HL-60 (cell line): ENCODE data around the gene MEF2C.

Source experiments
- DNase-seq, 2 experiments: peaks; one replicate each; pipeline ENCODE4 v3.0.0-alpha.2; 2010 to 2020; ENCODE audit warnings: low read depth in 1 of 2, low spot score in 1 of 2
- H3K27ac ChIP-seq: fragments of 250-450 bp; sonication (Bioruptor Pico); replicated peaks from 2 replicates; pipeline ENCODE4 v1.5.1; 2020; ENCODE audit warnings: mild to moderate bottlenecking, moderate library complexity
- H3K27me3 ChIP-seq: fragments of 250-450 bp; sonication (Bioruptor Pico); 2 replicates; pipeline ENCODE4 v1.5.1; 2021; ENCODE audit warnings: mild to moderate bottlenecking, moderate library complexity; ENCODE audit not compliant: insufficient read depth, poor library complexity, severe bottlenecking
- H3K4me3 ChIP-seq: replicated peaks from 2 replicates; pipeline ENCODE4 v1.5.1; 2011; ENCODE audit warnings: mild to moderate bottlenecking, control low read depth, low read length; ENCODE audit not compliant: insufficient read depth
- GABPA ChIP-seq: IDR thresholded peaks from 2 replicates; pipeline ENCODE4 v1.6.1; 2012; ENCODE audit warnings: low read depth
- POLR2AphosphoS5 ChIP-seq: IDR thresholded peaks from 2 replicates; pipeline ENCODE4 v1.6.1; 2012; ENCODE audit warnings: low read depth
- SPI1 ChIP-seq: IDR thresholded peaks from 2 replicates; pipeline ENCODE4 v1.6.1; 2012; ENCODE audit warnings: low read depth, mild to moderate bottlenecking, borderline replicate concordance
- TF ChIP-seq, protein P1 (sequence below): IDR thresholded peaks from 2 replicates; pipeline ENCODE4 v1.6.1; 2012; ENCODE audit warnings: low read depth; ENCODE audit not compliant: insufficient replicate concordance
- TF ChIP-seq, protein P2 (sequence below): IDR thresholded peaks from one replicate; pipeline ENCODE4 v1.5.1; 2011; ENCODE audit warnings: low read length, control low read depth, inconsistent platforms; ENCODE audit not compliant: insufficient read depth

Gene MEF2C

DNA sequence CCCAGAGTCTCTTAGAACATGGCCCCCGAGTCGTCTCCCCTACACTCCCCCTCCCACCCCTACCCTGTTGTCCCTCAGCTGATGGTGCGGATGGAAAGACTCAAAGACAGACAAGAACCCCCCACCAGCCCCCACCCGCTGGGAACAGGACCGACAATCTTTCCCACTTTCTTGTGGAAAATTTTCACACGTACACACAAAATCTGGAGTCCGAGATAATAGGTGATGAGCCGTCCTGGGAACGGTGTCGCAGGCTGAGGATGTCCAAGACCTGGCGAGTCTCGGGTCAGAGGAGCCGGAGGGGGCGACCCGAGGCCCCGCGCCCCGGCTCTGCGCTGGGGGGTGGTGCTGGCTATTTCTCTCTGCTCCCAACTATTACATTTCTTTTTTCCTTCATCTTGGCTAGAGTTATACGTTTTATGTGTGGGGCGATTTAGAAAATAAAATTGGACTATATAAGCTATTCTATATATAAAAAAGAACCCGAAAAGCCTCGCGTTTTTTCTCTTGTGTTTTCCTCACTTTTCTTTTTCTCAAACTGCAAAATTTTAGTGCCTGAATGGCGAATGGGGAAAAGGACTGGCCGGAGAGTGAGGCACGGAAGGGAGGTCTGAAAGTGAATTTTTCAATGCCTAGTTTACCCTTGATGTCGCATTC lies 188.8 kb downstream of the MEF2C start:
- TF ChIP-seq SPI1 (no peak), GABPA (no peak), POLR2AphosphoS5 (no peak)
- TF ChIP-seq, protein P1, sequence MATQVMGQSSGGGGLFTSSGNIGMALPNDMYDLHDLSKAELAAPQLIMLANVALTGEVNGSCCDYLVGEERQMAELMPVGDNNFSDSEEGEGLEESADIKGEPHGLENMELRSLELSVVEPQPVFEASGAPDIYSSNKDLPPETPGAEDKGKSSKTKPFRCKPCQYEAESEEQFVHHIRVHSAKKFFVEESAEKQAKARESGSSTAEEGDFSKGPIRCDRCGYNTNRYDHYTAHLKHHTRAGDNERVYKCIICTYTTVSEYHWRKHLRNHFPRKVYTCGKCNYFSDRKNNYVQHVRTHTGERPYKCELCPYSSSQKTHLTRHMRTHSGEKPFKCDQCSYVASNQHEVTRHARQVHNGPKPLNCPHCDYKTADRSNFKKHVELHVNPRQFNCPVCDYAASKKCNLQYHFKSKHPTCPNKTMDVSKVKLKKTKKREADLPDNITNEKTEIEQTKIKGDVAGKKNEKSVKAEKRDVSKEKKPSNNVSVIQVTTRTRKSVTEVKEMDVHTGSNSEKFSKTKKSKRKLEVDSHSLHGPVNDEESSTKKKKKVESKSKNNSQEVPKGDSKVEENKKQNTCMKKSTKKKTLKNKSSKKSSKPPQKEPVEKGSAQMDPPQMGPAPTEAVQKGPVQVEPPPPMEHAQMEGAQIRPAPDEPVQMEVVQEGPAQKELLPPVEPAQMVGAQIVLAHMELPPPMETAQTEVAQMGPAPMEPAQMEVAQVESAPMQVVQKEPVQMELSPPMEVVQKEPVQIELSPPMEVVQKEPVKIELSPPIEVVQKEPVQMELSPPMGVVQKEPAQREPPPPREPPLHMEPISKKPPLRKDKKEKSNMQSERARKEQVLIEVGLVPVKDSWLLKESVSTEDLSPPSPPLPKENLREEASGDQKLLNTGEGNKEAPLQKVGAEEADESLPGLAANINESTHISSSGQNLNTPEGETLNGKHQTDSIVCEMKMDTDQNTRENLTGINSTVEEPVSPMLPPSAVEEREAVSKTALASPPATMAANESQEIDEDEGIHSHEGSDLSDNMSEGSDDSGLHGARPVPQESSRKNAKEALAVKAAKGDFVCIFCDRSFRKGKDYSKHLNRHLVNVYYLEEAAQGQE: no peak
- TF ChIP-seq, protein P2, sequence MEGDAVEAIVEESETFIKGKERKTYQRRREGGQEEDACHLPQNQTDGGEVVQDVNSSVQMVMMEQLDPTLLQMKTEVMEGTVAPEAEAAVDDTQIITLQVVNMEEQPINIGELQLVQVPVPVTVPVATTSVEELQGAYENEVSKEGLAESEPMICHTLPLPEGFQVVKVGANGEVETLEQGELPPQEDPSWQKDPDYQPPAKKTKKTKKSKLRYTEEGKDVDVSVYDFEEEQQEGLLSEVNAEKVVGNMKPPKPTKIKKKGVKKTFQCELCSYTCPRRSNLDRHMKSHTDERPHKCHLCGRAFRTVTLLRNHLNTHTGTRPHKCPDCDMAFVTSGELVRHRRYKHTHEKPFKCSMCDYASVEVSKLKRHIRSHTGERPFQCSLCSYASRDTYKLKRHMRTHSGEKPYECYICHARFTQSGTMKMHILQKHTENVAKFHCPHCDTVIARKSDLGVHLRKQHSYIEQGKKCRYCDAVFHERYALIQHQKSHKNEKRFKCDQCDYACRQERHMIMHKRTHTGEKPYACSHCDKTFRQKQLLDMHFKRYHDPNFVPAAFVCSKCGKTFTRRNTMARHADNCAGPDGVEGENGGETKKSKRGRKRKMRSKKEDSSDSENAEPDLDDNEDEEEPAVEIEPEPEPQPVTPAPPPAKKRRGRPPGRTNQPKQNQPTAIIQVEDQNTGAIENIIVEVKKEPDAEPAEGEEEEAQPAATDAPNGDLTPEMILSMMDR: no peak
- Histone ChIP-seq H3K27ac (no peak overlapping the region), H3K27me3 (peaks cover 8% of the 10 kb centered on the region), H3K4me3 (no peak overlapping the region)
- no peak for DNase-seq

DNA sequence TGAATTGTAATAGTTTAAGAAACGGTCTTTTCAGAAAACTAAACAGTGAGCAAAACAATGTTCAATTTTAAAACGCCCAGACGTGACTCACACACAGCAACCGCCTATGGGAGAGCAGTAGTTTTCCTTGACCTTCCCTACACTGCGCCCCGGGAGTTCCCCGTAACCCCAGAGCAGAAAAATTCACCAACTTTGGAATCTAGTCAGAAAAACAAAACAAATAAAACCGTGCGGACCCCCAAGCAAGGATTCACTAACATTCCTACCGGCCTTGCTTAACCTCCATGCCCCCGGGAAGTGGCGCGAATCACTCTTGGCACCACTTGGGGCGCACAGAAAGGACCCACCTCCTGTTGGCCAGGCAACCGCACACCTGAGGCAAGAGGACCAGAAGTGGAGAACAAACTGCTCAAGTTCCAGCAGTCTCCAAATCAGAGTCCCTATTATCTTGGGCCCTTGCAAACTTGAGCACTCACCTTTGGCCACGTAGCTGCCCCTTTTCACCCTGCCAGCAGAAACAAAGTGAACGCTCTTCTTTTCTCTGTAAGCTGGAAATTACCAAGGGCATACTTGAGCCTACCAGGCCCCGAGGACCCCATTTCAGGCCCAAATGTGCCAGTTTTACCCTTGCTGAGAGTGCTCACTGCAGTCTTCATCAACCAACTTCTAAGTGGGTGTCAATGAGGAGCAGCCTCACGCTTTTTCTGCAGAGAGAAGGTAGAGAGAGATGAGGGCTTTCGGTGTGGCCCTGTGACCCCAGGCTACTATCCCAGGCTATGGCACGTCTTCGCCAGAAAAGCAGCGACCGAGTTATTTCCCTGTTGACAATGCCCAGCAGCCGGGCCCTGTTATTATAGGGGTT lies 189.7 kb downstream of the MEF2C start:
- no peak for DNase-seq
- peaks cover 8% of the 10 kb centered on the region for H3K27me3 ChIP-seq
- TF ChIP-seq SPI1: no peak
- TF ChIP-seq, protein P2: no peak
- TF ChIP-seq, protein P1: no peak
- no peak for TF ChIP-seq GABPA
- TF ChIP-seq POLR2AphosphoS5: no peak
- no peak overlapping the region for H3K27ac ChIP-seq
- no peak overlapping the region for H3K4me3 ChIP-seq

DNA sequence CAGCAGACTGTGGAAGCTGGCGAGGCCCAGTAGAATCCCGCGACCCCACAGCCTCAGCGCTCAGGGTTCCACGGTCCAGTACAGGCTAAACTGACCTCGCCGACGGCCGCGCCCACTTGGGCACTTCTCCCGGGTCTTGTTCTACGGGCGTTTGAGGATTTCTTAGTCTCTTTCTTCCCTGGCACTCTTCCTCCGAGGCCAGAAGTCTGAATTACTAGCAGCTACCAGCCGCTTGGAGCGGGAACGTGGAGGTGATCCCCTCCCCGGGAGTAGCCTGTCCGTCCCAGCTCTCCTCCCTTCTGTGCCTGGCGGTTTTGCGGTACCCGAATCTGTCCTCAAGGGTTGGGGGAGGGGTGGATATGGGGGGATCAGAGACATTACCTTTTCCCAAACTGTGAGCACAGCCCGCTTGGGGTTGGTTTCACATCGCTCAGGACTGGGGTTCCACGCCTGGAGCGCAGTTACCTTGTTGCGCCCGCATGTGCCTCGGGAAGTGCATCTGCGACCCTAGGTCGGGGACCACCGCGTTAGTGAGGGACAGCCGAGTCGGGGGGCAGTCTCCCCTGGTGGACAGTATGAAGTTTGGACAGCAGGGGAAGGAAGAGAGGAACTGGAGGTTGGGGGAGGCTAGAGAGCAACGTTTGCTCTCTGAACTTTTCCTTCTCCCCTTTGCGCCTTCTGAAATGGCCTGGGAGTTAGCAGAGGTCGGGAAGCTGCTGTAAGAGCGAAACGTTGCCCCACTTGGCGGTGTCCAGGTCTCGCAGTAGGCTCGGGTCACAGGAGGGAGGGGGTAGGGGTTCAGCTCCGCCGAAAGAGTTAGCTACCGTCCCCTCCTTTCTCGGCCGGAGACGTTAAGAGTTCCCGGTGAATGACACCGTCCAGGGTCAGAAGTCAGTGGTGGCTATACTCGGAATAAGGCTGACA lies 190.8 kb downstream of the MEF2C start:
- Histone ChIP-seq H3K27me3 (peaks cover 13% of the 10 kb centered on the region), H3K4me3 (no peak overlapping the region), H3K27ac (no peak overlapping the region)
- DNase-seq: no peak
- TF ChIP-seq SPI1 (no peak), GABPA (no peak), POLR2AphosphoS5 (no peak)
- TF ChIP-seq, protein P1: no peak
- TF ChIP-seq, protein P2: no peak
